Dedifferentiated amniotic fluid mesenchymal stem cell (primary cell): ENCODE results near the gene ZNF598.
"Not testable (repeated sequence)": the region's sequence is repeated elsewhere in the genome, so short reads cannot be mapped to it uniquely, and the experiment has no call there.

Experiments used
- DNase-seq: peaks from one replicate; pipeline ENCODE4 v3.0.0-alpha.2; 2016; ENCODE audit errors: extremely low spot score

The ZNF598 gene

DNA sequence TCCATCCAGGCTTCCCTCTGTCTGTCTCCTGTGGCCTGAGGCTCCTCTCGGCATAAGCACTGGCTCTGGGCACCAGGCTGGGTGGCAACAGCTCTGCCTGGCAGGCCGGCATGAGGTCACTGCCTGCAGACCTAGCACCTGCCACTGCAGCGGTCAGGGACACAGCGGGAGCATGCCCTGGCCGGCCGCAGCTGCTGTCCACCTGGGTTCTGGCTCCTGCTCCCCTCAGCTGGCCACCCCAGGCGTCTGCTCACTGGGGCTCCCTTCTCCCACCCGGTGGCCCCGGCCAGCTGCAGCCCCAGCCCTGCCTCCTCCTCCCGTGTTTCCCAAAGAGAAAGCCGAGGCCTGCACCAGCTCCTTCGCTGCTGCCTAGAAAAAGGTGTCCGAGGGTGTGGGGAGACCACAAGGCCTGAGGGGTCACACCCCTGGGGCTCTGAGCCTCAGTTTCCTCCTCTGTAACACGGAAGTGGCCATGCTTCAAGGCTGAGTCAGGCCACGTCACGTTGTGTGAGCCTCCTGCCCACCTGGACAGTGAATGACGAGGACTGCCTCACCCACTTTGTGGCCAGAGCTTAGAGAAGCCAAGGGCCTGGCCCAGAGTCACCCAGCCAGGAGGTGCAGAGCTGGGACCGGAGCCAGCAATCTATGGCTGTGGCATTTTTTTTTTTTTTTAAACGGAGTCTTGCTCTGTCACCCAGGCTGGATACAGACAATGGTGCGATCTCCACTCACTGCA lies 31.3 kb upstream of the ZNF598 start:
- no peak for DNase-seq

DNA sequence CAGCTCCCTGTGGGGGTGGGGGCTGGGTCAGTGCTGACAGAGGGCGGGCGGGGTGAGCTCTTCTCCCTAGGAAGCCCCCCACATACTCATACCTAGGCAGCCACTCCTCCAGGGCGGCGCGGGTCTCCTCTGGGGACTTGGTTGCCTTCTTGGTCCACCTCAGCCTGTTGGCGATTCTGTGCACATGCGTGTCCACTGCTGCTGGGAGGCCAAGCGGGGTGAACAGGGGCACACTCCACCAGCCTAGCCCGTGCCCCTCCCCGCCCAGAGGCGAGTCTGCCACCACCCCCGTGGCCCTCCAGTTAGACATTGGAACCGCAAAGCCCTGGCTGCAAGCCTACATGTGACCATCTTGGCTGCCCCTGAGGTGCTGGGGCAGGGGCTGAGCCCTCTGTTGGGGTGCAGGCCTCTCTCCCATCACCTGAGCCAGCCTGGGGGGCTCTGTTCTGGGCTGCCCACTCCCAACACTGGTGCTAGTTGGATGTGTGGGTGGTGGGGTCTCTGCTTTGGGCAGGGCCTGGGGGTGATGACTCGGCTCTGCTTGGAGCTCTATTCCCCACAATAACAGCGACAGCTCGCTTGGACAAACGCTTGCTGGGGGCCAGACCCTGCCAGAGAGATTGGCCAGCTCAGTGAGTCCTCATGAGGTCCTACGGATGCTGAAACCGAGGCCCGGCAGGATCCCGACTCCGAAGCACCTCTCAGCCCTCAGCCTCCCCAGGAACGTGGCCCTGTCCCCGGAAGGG lies 30.6 kb upstream of the ZNF598 start:
- DNase-seq: no peak

DNA sequence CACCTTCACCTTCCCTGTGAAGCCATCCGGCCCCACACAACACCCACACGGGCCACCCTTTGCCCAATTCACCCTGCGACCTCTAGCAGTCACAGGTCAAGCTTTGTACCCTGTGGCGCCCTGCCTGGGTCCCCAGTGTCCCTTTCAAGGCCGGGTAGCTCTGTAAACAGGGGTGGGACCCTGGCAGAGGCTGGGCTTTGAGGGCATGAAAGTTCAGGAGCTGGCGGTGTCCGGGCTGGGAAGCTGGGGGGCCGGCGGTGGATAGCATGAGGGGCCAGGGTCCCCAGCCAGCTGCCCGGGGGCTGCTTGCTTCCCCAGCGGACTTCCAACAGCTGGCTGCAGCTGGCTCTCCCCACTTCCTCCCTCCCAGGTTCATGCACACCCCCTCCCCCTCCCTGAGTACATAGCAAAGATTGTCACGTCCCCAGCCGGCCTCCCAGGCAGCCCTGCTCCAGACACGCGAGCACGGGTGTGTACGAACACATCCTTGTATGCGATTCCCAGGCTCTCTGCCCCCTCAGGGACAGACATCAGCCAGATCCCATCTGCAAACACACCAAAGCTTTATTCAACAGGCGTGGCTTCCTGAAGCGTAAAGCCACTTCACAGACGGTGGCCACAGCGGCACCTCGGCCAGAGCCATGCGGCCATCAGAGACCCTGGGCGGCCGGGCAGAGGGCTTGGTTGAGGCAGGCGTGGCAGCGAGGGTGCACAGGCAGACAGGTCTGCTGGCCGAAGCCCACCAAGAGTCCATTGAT lies 29.8 kb upstream of the ZNF598 start:
- DNase-seq: peak; percentile 84

DNA sequence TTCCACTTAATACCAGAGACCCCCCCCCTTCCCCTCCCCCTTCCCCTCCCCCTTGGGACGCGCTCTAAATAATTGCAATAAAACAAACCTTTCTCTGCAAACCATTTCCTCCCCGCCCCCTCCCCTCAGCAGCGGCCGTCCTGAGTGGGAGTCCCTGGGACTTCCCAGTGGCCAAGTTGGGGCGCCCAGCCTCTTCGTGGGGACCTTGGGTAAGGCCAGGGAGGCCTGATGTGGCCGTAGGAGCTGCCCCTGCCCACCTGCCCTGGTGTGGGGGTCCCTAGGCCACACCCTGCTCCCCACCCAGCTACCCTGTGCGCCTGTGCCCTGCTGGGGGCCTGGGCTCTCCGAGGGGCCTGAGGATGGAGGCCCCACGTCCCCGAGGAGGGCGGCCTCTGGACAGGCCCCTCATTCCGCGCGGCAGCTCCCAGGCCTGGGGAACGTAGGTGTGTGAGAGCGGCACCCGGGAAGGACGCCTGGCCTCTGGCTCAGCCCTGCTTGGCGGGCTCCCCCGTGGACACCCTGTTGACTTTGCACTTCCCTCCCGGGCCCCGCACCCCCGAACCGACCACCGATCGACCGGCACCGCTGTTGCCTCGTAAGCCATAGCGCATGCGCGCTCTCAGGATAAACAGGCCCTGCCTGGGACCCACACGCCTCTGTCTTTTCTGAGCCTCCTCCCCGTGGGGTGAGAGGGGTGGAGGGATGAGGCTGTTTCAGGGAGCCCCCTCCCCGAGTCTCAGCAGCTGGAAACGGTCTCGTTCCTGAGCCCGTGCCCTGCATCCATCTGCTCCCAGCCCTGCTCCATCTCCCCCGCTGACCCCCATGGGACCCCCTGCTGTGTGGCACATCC lies 29.0 kb upstream of the ZNF598 start:
- DNase-seq: no peak

DNA sequence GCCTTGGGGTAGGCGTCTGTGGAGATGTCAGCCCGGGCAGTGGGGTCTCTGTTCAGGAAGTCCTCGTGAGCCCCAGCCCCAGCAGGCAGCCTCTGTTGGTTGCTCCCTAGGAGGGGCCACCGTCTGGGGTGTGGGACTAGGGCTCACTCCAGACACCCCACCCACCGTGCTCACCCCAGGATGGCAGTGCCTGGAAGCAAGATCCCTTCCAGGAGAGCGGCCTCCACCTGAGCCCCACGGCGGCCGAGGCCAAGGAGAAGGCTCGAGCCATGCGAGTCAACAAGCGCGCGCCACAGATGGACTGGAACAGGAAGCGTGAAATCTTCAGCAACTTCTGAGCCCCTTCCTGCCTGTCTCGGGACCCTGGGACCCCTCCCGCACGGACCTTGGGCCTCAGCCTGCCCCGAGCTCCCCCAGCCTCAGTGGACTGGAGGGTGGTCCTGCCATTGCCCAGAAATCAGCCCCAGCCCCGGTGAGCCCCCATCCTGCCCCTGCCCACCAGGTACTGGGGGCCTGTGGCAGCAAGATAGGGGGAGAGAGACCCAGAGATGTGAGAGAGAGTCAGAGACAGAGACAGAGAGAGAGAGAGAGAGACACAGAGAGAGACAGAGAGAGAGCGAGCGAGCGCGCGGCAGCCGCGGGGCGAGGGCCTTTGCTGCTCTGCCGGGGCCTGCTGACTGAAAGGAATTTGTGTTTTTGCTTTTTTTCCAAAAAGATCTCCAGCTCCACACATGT lies 28.2 kb upstream of the ZNF598 start:
- DNase-seq: no peak

DNA sequence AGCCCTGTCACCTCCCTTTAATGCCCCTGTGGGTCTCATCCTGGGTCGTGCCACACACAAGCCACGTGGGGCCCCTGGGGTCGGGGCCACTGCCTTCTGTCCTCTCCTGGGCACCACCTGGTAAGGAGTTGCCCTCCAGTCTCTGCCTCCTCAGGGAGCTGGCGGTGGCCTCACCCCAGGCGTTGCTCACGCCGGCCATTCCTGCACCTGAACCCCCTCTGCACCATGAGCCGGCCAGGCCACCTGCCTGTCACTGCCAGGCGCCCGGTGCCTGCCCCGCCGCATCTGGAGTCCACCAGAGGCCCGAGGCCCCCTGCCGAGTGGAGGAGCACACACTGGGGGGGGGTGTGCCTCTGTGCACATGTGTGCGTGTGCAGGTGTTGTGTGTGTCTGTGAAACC lies 27.5 kb upstream of the ZNF598 start:
- DNase-seq: no peak

DNA sequence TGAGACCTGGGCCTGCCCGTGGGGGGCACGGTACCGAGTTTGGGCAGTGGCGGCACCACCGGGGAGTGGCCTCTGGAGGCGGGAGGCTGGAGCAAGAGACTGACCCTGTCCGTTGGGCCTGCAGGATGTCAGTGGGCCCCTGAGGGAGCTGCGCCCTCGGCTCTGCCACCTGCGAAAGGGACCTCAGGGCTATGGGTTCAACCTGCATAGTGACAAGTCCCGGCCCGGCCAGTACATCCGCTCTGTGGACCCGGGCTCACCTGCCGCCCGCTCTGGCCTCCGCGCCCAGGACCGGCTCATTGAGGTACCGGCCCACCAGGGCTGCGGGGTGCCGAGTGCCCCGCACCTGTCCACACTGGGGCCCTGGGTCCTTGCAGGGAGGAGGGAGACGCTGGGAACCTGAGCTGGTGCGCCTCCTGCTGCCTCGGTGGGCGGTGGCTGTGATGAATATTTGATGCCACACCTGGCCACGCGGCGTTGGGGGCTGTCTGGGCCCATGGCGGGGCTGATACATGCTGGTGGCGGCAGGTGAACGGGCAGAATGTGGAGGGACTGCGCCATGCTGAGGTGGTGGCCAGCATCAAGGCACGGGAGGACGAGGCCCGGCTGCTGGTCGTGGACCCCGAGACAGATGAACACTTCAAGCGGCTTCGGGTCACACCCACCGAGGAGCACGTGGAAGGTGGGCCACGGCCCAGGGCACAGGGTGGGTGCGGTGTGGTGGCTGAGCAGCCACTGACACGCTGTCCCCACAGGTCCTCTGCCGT lies 26.8 kb upstream of the ZNF598 start:
- DNase-seq: no peak

DNA sequence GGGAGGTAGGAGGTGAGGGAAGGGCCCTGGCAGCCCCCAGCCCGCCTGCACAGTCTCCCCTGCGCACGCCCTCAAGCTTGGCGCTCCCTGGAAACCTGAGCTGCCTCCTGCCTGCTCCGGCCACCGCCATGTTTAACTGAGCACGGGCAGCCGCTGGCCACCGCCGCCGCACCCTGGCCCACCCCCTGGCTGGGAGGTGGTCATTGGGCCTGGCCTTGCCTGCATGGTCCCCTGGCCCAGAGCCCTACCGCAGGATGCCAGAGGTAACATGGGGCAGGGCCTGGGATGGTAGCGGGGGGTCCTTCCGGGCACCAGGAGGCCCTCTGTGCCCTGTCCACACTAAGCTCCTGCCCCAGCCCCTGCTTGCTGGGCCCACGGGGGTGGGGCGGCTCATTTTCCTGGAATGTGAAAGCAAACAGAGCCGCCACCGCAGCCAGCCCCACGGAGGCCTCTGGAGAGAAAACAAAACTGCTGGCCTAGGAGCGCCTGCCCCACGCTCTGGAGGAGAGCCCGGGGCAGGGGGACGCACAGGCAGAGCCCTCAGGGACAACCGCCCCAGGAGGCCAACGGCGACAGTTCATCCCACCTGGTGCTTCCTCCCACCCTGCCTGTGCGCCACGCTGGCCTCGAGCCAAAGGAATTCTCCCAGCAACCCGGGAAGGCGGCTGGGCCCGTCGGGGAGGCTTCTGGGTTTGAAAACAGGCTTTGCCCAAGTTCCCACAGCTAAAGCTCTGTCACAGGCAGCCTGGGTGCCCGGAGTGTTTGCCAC lies 26.0 kb upstream of the ZNF598 start:
- peak; percentile 89 for DNase-seq

DNA sequence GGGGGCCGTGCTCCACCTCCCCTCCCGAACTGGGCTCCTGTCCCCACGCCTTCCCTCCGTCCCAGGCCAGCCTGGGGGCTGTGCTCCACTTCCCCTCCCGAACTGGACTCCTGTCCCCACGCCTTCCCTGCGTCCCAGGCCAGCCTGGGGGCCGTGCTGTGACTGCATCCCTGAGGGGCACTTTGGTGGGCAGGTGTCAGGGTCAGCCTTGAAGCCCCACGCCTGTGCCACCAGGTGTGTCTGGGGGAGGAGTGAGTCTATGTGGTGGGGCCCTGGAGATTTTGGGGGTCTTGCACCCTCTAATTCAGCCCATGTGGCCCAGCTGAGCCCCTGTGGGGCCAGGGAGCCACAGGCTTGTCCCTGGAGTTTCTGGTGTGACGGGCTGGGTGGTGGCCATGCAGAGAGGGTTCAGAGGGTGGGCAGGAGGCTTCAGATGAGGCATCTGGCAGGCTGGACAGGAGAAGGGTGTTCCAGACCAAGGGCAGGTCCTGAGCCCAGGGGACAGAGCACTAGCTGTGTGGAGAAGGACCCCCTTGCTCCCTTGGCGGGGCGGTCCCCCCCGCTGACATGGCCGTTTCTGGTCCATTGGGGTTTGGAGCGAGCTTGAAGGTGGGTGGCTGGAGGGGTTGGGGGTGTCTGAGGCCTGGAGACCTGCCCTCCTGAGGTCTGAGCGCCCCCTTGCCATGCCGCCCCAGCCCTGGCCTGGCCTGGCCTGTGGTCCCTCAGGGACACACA lies 25.2 kb upstream of the ZNF598 start:
- DNase-seq: no peak

DNA sequence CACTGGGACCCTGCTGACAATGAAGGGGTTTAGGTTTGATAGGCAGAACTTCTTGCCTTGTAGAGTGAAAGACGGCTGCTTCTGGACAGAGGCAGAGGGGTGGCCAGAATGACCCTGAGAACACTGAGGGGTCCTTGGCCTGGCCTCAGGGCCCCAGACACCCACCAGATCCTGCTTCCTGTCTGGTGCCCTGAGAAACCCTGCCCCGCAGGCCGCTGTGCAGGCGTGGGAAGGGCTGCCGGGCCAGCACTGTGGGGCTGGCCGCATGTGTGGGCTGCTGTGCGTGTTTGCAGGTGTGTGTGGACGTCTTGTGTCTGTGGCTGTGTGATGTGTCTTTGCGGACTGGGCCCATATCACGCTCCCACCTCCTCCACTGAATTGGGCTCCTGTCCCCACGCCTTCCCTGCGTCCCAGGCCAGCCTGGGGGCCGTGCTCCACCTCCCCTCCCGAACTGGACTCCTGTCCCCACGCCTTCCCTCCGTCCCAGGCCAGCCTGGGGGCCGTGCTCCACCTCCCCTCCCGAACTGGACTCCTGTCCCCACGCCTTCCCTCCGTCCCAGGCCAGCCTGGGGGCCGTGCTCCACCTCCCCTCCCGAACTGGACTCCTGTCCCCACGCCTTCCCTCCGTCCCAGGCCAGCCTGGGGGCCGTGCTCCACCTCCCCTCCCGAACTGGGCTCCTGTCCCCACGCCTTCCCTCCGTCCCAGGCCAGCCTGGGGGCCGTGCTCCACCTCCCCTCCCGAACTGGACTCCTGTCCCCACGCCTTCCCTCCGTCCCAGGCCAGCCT lies 24.5 kb upstream of the ZNF598 start:
- not testable (repeated sequence) for DNase-seq

DNA sequence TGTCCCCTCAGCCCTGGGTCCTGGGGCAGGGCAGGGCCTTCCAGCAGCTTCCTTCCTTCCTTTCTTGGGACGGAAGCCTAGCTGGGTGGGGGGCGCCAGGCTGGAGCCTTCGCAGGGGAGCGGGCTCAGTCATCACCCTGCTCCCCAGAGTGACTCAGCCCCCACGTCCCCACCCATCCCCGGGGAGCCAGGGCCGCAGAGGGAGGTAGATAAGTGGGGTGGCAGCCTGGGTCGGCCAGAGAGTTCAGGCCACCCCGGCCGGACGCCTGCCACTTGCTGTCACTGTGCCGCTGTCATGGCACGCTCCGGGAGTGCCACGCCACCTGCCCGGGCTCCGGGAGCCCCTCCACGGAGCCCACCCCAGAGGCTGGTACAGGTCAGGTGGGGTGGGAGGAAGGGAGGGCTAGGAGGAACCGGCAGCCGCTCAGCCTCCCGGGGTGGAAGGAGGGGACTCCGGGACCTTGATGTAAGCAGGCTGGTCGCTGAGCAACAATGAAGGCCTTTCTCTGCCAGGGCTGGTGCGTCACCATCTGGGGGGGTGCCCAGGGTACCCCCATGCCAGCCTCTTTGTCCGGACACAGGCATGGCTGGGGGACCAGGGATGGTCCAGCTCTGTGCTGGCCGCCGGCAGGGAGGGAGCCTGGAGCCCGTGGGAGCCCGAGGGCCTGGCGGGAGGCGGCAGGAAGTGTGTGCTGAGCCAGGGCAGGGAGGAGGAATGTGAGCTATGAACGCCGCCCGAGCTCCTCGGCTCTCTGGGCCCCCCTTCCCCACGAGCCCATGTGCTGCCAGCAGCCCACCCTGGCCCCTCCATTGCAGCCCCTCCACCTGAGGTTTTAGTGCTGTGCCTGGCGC lies 23.7 kb upstream of the ZNF598 start:
- DNase-seq: peak; percentile 60

DNA sequence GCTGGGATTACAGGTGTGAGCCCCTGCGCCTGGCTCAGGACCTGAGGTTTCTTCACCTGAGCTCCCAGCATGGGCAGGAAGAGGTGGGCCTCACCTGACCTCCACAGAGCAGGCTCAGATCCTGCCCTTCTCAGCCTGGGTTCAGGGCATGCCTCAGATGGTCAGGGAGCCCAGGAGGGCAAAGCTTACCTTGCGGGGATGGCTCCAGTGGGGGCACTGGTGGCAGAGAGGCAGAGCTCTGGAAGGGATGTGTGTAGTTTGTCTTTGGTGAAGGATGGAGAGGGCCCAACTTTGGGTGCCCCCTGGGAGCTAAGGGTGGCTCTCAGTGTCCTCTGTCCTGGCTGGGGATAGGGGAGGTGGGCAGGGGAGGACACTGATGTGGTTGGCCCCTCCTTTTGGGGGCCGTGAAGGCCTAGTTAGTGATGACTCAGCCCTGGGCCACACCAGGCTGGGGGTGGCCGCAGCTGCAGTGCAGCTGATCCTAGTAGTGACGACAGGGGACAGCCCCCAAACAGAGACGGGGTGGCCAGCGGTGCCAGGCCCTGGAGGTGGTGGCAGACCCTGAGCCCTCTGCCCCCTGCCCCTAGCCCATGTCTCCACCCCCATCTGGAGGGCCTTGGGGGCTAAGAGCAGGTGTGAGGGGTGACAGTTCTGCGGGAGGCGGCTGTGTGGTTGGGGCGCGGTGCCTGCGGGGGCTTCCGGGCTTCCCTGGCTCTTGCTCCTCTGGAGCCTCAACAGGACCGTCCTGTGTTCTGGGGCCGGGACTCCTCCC lies 22.9 kb upstream of the ZNF598 start:
- DNase-seq: no peak

DNA sequence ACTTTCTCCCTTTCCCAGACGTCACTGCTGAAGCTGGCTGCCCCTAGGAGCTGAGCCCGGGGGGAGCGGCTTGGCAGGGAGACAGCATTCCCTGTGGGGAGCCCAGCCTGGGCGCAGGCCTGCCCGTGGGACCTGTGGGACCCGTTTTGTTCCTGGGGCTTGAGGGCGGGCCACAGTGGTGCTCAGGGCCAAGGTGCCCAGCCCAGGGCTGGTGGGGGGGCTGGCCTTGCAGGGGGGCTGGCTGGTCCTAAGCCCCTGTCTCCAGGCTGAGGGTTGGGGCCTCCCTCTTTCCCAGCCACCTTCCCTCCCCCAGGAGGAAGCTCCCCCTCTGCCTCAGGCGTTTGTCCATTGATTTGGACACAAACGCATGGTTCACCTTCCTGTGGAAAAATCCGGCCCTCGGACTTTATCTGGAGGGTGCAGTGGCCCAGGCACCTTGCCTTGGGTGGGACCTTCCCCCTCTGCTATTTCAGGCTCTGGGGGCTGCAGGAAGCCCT lies 21.5 kb upstream of the ZNF598 start:
- DNase-seq: no peak

DNA sequence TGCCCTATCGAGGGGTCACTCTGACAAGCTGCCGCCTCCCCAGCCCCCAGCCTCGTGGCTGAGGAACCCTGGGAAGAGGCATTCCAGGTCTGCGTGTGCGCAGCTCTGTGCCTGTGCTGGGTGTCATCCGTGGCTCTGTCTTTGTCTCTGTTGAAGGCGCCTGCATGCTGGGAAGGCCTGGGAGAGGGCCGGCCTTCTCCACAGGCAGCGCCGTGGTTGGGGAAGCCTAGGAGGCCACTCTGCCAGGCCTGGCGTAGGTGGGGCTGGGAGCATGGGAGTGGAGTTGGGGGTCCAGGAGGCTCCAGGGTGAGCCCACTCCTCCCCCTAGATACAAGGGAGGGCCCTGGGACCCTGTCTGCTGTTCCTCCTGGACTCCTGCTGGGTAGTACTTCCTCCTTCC lies 20.4 kb upstream of the ZNF598 start:
- DNase-seq: no peak

DNA sequence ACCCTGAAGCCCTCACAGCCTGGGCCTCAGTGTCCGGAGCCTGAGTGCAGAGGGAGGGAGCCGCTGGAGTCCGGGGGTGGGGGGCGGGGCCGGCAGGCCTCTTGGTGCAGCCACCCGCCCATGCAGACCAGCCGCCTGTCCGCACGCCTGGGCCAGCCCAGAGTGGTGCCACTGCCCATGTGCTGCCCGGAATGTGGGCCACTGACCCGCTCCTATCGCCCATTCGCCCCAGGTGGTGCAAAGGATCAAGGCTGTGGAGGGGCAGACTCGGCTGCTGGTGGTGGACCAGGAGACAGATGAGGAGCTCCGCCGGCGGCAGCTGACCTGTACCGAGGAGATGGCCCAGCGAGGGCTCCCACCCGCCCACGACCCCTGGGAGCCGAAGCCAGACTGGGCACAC lies 19.7 kb upstream of the ZNF598 start:
- DNase-seq: no peak

DNA sequence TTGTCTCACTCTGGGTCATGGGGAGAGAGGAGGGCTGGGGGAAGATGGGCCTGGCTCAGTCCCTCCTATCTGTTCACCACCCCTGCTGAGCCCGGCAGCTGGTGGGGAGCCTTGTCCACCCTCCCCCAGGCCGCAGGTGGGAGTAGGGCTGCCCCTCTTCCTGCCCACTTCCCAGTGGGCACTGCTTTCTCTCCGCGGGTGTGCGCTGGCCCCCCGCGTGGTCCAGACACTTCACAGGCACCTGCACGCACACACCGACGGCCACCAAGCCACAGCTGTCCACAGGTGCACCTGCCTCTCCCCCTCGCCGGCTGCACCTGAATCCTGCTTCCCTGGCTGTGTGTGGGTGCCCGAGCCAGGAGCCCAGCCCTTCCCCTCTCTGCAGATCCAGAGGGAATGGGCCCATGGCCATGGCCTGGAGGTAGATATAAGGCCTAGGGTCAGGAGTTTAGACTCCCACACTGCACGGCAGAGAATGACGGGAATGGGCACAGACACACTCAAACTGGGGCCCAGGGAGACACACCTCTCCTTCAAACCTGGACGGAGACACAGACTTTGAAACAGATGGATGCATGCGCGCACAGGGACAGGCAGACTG lies 19.1 kb upstream of the ZNF598 start:
- no peak for DNase-seq
